Measurements from ENCODE around the gene KRCC1.
A peak's percentile ranks its signal among the peaks of the same experiment; 100 is the strongest.
"Not testable (repeated sequence)": the region's sequence is repeated elsewhere in the genome, so short reads cannot be mapped to it uniquely, and the experiment has no call there.

The KRCC1 gene

GRCh38 chr2:88057437-88057844 is 1.9 kb upstream of the KRCC1 start:
- Histone ChIP-seq H3K27me3 (replicated peaks; ENCODE audit: control insufficient read depth, insufficient read depth, low read length) (no peaks in the 10 kb centered on the region), H3K4me3 (ENCODE audit: low read length) (no peak overlapping the region), H3K36me3 (ENCODE audit: control insufficient read depth, insufficient read depth, low read length, severe bottlenecking) (no peaks in the 10 kb centered on the region), H3K9me3 (ENCODE audit: control insufficient read depth, low read length) (no peaks in the 10 kb centered on the region), H3K4me1 (ENCODE audit: control insufficient read depth, insufficient read depth, low read length) (peaks cover 37% of the 10 kb centered on the region), H3K9ac (ENCODE audit: low read length) (no peak overlapping the region)
- DNase-seq (ENCODE audit: low read depth): no peak

DNA sequence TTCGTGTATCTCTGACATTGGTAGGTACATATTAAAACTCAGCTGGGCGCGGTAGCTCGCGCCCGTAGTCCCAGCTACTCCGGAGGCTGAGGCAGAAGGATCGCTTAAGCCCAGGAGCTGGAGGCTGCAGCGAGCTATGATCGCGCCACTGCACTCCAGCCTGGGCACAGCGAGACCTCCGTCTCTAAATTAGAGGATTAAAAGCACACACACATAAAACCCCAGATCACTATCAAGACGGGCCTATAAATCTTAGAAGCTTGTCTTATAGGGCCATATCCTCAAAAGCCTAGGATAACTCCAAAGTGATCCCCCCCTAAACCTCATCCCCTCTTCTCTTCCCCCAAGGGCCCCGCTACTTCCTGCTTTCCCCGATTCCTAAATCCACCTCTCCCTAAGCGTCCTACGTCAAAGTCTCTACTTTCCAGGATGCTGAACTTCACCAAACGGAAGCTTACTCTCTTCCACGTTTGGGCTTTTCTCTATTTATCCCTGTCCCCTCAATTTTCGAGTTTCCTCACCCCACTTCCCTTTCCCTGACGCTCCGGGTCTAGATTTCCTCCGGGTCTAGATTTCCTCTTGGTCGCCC is 707 bp downstream of the KRCC1 start:
- Histone ChIP-seq H3K4me1 (ENCODE audit: control insufficient read depth, insufficient read depth, low read length) (peaks cover 36% of the 10 kb centered on the region), H3K4me3 (ENCODE audit: low read length) (peak overlapping the region; percentile 93), H3K9me3 (ENCODE audit: control insufficient read depth, low read length) (no peaks in the 10 kb centered on the region), H3K27me3 (replicated peaks; ENCODE audit: control insufficient read depth, insufficient read depth, low read length) (no peaks in the 10 kb centered on the region), H3K9ac (ENCODE audit: low read length) (peak overlapping the region; percentile 99), H3K36me3 (ENCODE audit: control insufficient read depth, insufficient read depth, low read length, severe bottlenecking) (no peaks in the 10 kb centered on the region)
- DNase-seq (ENCODE audit: low read depth): peak; percentile 70

DNA sequence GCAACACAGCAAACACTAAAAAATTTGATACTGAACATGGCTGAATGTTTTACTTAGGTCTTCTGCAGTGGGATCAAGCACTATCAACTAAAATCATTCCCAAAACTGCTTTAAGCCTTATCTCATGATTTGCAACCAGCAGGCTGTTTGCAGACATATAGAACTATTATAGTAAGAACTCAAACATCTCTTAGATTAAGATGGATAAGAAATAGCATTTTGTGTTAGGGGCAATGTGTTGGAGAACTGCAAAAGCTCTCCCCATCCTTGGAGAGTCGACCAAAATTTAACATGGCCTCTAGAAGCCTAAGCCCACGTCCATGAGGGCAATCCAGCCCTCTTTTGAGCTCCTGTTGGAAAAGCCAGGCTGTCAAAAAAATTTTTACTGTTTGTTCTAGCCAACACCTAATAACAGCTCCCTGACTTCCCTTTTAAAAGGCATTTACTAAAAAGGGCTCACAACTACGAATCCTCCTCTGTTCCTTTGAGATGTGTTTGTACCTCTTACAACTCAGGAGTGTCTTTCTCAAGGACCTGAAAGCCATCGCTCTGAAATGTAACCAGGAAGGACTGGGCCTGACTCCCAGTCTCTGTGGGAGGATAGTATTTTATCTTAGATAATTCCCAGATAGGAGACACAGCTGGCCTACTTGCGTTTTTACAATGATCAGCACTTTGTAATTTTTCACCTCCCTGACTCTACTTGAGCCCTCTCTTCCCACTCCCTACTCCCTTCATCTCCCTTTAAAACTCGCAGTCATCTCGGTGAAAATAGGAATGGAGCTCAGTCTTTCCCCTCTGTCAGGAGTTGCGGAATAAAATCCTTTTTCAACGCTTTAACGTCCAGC is 1.4 kb downstream of the KRCC1 start:
- Histone ChIP-seq H3K36me3 (ENCODE audit: control insufficient read depth, insufficient read depth, low read length, severe bottlenecking) (peaks cover 4% of the 10 kb centered on the region), H3K4me3 (ENCODE audit: low read length) (peak overlapping the region; percentile 93), H3K9me3 (ENCODE audit: control insufficient read depth, low read length) (no peaks in the 10 kb centered on the region), H3K4me1 (ENCODE audit: control insufficient read depth, insufficient read depth, low read length) (peaks cover 36% of the 10 kb centered on the region), H3K9ac (ENCODE audit: low read length) (peak overlapping the region; percentile 99), H3K27me3 (replicated peaks; ENCODE audit: control insufficient read depth, insufficient read depth, low read length) (no peaks in the 10 kb centered on the region)
- no peak for DNase-seq (ENCODE audit: low read depth)

DNA sequence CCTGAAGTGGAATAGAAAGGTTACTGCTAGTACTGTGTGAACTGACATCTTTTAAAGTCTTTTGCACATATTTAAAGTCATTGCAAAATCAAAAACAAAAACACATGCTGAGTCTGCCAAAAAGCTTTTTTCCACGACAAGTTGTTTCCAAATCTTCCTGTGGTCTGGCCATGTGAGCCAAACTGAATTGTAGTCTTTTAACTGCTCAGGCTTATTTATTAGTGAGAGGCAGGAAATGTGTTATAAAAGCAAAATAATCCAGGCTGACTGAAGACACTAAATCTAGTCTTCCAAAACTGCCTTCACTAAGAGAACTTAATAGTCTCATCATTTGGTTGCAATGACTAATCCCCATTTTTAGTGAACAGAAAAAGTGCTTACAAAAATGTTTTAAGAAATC is 2.3 kb downstream of the KRCC1 start:
- Histone ChIP-seq H3K36me3 (ENCODE audit: control insufficient read depth, insufficient read depth, low read length, severe bottlenecking) (peaks cover 5% of the 10 kb centered on the region), H3K4me1 (ENCODE audit: control insufficient read depth, insufficient read depth, low read length) (peaks cover 36% of the 10 kb centered on the region), H3K4me3 (ENCODE audit: low read length) (peak overlapping the region; percentile 93), H3K9me3 (ENCODE audit: control insufficient read depth, low read length) (no peaks in the 10 kb centered on the region), H3K9ac (ENCODE audit: low read length) (peak overlapping the region; percentile 99), H3K27me3 (replicated peaks; ENCODE audit: control insufficient read depth, insufficient read depth, low read length) (no peaks in the 10 kb centered on the region)
- peak; percentile 85 for DNase-seq (ENCODE audit: low read depth)

DNA sequence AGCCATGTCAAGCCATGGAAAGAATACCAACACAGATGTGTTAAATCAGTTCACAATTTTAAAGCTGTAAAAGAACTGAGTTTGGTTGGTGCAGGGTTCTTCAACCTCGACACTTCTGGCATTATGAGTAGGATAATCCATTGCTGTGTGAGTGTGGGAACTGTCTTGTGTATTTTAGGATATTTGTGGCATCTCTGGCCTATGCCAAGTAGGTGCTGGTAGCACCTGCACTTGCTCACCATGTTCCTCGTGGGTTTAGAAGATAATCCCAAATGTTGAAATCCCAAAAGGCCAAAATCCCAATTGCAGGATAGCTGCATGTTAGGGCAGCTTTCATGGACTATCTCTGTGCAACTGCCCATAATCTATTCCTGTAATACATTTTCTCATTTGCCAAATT is 3.8 kb downstream of the KRCC1 start:
- Histone ChIP-seq H3K36me3 (ENCODE audit: control insufficient read depth, insufficient read depth, low read length, severe bottlenecking) (peaks cover 5% of the 10 kb centered on the region), H3K27me3 (replicated peaks; ENCODE audit: control insufficient read depth, insufficient read depth, low read length) (no peaks in the 10 kb centered on the region), H3K9ac (ENCODE audit: low read length) (no peak overlapping the region), H3K4me3 (ENCODE audit: low read length) (no peak overlapping the region), H3K4me1 (ENCODE audit: control insufficient read depth, insufficient read depth, low read length) (peaks cover 36% of the 10 kb centered on the region), H3K9me3 (ENCODE audit: control insufficient read depth, low read length) (no peaks in the 10 kb centered on the region)
- no peak for DNase-seq (ENCODE audit: low read depth)

DNA sequence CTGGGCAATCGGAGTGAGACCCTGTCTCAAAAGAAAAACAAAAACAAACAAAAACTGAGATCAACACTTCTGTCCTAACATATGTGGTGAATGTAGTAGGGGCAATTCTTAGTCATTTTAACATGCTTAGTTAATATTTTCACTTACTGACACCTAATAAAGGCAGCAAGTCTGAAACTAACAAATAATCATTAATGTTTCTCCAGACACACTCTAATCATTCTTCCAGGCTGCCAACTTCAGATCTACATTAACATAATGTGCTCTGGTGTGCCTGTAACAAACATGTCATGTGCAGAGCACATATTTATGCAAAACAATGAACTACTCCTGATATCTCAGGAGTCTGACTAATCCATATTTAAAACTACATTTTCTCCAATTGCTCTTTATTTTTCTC is 6.0 kb downstream of the KRCC1 start:
- Histone ChIP-seq H3K4me1 (ENCODE audit: control insufficient read depth, insufficient read depth, low read length) (peaks cover 36% of the 10 kb centered on the region), H3K36me3 (ENCODE audit: control insufficient read depth, insufficient read depth, low read length, severe bottlenecking) (peaks cover 5% of the 10 kb centered on the region), H3K27me3 (replicated peaks; ENCODE audit: control insufficient read depth, insufficient read depth, low read length) (no peaks in the 10 kb centered on the region), H3K9ac (ENCODE audit: low read length) (no peak overlapping the region), H3K4me3 (ENCODE audit: low read length) (no peak overlapping the region), H3K9me3 (ENCODE audit: control insufficient read depth, low read length) (no peaks in the 10 kb centered on the region)
- DNase-seq (ENCODE audit: low read depth): no peak

DNA sequence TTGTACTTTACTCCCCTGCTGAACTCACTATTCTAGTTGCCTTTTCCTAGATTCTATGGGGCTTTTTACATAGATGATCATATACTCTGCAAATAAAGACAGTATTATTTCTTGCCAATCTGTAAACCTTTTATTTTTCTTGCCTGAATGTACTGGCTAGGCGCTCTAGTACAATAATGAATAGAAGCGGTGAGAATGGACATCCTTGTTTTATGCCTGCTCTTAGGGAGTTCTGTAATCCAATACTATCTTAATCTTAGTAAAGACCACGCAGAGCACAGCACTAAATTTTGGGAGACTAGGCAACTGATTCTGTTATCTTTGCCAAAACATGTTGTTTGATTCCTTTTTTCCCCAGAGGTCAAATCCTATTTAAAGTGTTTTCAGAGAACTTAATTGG is 7.0 kb downstream of the KRCC1 start:
- Histone ChIP-seq H3K27me3 (replicated peaks; ENCODE audit: control insufficient read depth, insufficient read depth, low read length) (no peaks in the 10 kb centered on the region), H3K4me3 (ENCODE audit: low read length) (no peak overlapping the region), H3K36me3 (ENCODE audit: control insufficient read depth, insufficient read depth, low read length, severe bottlenecking) (peaks cover 5% of the 10 kb centered on the region), H3K9me3 (ENCODE audit: control insufficient read depth, low read length) (no peaks in the 10 kb centered on the region), H3K9ac (ENCODE audit: low read length) (no peak overlapping the region), H3K4me1 (ENCODE audit: control insufficient read depth, insufficient read depth, low read length) (peaks cover 25% of the 10 kb centered on the region)
- no peak for DNase-seq (ENCODE audit: low read depth)

DNA sequence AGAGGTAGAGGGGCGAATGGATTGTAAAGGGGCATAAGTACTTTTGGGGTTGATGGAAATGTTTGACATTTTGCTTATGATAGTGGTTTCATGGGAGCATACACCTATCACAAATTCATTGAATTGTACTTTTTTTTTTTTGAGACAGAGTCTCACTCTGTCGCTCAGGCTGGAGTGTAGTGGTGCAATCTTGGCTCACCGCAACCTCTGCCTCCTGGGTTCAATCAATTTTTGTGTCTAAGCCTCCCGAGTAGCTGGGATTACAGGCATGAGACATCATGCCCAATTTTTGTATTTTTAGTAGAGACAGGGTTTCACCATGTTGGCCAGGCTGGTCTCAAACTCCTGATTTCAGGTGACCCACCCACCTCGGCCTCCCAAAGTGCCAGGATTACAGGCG is 10.0 kb downstream of the KRCC1 start:
- DNase-seq (ENCODE audit: low read depth); H3K9ac ChIP-seq (ENCODE audit: low read length); H3K27me3 ChIP-seq (replicated peaks; ENCODE audit: control insufficient read depth, insufficient read depth, low read length); H3K36me3 ChIP-seq (ENCODE audit: control insufficient read depth, insufficient read depth, low read length, severe bottlenecking); H3K4me3 ChIP-seq (ENCODE audit: low read length); H3K4me1 ChIP-seq (ENCODE audit: control insufficient read depth, insufficient read depth, low read length); H3K9me3 ChIP-seq (ENCODE audit: control insufficient read depth, low read length): not testable (repeated sequence)

- no peak overlapping the region for H3K9ac ChIP-seq (ENCODE audit: low read length)
- no peaks in the 10 kb centered on the region for H3K9me3 ChIP-seq (ENCODE audit: control insufficient read depth, low read length)
- DNase-seq (ENCODE audit: low read depth): no peak
- H3K4me3 ChIP-seq (ENCODE audit: low read length): no peak overlapping the region
- no peaks in the 10 kb centered on the region for H3K36me3 ChIP-seq (ENCODE audit: control insufficient read depth, insufficient read depth, low read length, severe bottlenecking)
- H3K4me1 ChIP-seq (ENCODE audit: control insufficient read depth, insufficient read depth, low read length): peaks cover 18% of the 10 kb centered on the region
- no peaks in the 10 kb centered on the region for H3K27me3 ChIP-seq (replicated peaks; ENCODE audit: control insufficient read depth, insufficient read depth, low read length)
Measured at GRCh38 chr2:88042476-88042875, 13.1 kb downstream of the KRCC1 start.

DNA sequence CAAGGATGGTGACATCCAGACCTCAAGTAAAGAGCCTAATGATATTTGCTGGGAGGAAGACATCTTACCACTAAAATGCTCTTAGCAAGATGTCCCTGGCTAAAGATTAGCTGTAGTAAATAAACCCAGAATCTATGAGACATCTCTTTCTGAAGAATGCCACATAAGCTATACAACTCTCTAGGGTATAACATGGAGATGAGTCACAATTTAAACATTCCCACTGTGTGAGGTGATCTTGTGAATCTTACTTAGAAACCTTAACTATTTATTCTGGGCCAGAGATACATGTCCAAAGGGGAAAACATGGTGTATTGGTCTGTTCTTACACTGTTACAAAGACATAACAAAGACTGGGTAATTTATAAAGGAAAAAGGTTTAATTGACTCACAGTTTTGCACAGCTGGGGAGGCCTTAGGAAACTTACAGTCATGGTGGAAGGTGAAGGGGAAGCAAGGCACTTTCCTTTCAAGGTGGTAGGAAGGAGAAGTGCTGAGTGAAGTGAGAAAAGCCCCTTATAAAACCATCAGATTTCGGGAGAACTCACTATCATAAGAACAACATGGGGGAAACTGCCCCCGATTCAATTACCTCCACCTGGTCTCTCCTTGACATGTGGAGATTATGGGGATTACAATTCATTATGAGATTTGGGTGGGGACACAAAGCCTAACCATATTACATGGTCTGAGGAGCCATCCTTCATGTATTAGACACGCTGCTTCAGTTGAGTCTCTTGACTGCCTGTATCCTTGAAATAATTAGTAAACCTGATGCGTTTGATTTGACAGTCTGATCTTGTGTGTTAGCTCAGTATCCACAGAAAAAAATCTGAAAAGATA is 17.1 kb downstream of the KRCC1 start:
- Histone ChIP-seq H3K36me3 (ENCODE audit: control insufficient read depth, insufficient read depth, low read length, severe bottlenecking) (peaks cover 34% of the 10 kb centered on the region), H3K9ac (ENCODE audit: low read length) (no peak overlapping the region), H3K27me3 (replicated peaks; ENCODE audit: control insufficient read depth, insufficient read depth, low read length) (no peaks in the 10 kb centered on the region), H3K9me3 (ENCODE audit: control insufficient read depth, low read length) (no peaks in the 10 kb centered on the region), H3K4me1 (ENCODE audit: control insufficient read depth, insufficient read depth, low read length) (peaks cover 16% of the 10 kb centered on the region), H3K4me3 (ENCODE audit: low read length) (no peak overlapping the region)
- DNase-seq (ENCODE audit: low read depth): peak; percentile 74

- Histone ChIP-seq H3K4me3 (ENCODE audit: low read length) (no peak overlapping the region), H3K27me3 (replicated peaks; ENCODE audit: control insufficient read depth, insufficient read depth, low read length) (no peaks in the 10 kb centered on the region), H3K9me3 (ENCODE audit: control insufficient read depth, low read length) (no peaks in the 10 kb centered on the region), H3K4me1 (ENCODE audit: control insufficient read depth, insufficient read depth, low read length) (peaks cover 16% of the 10 kb centered on the region), H3K9ac (ENCODE audit: low read length) (no peak overlapping the region), H3K36me3 (ENCODE audit: control insufficient read depth, insufficient read depth, low read length, severe bottlenecking) (peaks cover 50% of the 10 kb centered on the region)
- DNase-seq (ENCODE audit: low read depth): no peak
Measured at GRCh38 chr2:88036606-88037005, 19.0 kb downstream of the KRCC1 start.
